HG03442 (cell line): Measurements from ENCODE around the gene GLOD5.

Source experiments
- ATAC-seq: cut with Tn5 transposase; IDR thresholded peaks from one replicate; pipeline ENCODE4 v1.9.1; 2021; ENCODE audit warnings: mild to moderate bottlenecking, moderate library complexity; ENCODE audit not compliant: unreplicated experiment

GLOD5 gene

GRCh38 chrX:48761674-48762471, at the start of gene GLOD5:
Gene GLOD5 (plus strand): TSS chrX:48761747. CDS start chrX:48761791, 44 bp downstream.
- no peak for ATAC-seq

DNA sequence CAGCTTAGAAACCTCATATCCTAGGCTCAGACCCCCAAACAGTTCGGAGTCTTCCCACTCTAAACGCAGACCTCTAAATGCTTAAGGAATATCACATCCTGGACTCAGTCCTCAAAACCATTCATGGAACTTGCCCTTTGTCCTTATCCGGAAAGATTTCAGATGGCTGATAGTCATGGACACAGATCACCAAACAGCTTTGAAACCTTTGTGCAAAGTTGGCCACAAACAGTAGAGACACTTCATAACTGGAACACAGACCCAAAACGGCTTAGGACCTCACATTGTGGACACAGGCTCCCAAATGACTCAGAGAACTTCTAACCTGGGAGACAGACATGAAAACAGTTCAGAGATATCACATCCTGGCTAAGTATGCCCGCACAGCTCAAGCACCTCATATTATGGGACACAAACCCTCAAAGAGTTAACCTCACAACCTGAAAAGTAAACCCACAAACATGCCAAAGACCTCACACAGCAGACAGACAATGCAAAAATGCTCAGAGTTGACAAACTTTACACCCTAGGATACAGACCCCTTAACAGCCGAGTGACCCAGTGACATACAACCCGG, 49.5 kb upstream of the GLOD5 start:
- no peak for ATAC-seq

DNA sequence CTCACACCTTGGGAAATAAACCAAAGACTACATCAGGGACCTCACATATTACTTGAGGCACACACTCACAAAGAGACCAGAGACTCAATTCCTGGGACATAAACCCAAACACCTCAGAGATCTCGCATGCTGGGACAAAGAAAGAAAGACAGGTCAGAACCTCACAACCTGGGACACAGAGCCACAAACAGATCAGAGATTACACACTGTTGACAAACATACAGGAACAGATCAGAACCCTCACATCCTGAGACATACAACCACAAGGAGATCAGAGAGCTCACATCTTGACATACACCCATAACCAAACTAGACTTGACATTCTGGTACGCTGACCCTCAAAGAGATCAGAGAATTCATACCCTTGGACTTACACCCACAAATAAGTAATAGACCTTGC, 47.7 kb upstream of the GLOD5 start:
- no peak for ATAC-seq

- no peak for ATAC-seq
These were observed 47.0 kb upstream of the GLOD5 start for GRCh38 chrX:48714573-48714972.

DNA sequence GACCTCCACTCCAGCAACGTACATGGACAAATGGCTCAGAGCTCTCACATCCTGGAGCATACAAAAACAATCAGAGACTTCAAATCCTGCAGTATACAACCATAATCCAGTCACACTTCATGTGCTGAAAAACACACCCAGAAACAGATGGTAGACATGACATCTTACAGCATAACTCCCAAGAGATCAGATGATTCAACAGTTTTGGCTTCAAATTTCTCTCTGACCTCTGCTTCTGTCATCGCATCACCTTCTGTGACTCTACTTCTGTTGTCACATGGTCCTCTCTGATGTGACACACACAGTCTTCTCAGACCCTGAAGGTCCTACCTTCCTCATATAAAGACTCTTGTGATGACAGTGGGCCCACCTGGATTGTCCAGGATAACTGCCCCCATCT, 46.5 kb upstream of the GLOD5 start:
- no peak for ATAC-seq

DNA sequence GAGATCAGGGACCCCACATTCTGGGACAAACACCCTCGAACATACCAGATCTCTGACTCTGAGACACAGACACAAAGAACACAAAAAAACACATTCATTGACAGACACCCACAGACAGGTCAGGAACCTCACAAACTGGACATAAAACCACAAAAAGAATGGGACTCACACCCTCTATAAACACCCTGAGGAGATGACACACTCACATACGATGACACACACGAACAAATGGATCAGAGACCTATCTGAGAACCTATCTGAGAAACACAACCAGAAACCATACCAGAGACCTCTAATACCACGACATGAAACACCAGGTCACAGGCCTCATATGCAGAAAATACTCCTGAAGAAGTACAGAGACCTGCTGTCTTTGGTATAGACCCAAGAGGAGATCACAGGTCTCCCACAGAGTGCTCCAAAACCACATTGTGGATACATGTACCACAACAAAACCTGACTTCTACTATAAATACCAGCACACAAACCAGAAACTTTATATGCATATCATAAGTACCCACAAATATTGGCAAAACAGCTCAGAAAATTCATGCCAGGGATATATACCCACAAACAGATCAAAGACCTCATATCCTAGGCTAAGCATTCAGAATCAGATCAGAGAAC, 45.6 kb upstream of the GLOD5 start:
- ATAC-seq, result no peak

- ATAC-seq, result no peak
These were observed 41.6 kb upstream of the GLOD5 start for GRCh38 chrX:48719958-48720357.

DNA sequence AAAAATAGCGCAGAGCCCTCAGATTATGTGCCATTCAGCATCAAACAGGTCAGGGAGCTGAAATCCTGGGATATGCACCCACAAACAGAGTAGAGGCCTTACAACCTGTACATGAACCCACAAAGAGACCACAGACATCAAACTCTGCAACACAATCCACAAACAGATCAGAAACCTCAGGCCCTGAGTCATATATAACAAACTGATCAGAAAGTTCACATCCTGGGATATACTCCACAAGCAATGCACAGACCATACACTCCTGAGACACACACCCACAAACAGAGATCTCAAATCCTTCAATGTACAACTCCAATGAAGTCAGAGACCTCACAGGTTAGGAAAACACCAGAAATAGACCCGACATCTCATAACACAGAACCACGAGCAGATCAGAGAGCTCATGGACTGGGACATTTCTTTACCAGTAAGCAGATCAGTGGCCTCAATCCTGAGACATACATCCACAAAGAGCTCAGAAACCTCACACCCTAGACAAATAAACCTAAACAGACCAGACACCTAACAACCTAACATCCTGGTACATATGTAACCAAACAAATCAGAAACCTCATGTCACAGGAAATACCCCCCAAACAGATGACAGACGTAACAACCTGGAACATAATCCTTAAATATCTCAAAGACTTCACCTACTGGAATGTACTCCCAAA, 40.8 kb upstream of the GLOD5 start:
- ATAC-seq, result no peak

- ATAC-seq, result no peak
These were observed 39.6 kb upstream of the GLOD5 start for GRCh38 chrX:48721916-48722315.

- no peak for ATAC-seq
These were observed 35.0 kb upstream of the GLOD5 start for GRCh38 chrX:48726596-48726995.

DNA sequence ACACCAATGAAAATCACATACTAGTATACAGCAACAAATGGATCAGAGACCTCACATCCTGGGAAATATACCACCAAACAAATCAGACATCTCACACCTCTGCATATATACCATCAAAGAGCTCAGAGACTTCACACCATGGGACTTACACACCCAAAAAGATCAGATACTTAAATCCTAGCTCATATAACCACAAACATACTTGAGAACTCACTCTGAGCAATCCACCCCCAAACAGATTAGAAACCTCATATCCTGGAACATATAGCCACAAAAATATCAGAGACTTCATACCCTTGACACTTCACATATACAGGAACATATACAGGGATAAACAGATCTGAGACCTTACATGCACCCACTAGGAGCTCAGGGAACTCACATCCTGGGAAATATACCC, 32.9 kb upstream of the GLOD5 start:
- ATAC-seq, result no peak

- no peak for ATAC-seq
These were observed 25.2 kb upstream of the GLOD5 start for GRCh38 chrX:48736303-48736702.

DNA sequence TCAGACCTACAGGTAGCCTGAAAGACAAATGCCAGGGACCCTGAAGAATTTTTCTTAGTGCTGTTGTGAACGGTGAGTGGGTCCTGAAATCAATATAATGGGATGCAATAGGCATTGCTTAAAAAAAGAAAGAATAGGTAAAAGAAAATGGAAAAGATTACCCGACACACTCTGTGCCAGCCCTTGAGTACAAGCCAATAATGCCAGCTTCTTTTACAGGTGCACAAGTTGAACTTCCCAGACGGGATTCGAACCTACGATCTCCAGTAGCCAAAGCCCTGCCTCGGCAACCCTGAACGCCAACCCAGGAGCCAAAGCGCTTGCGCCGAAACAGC, 24.7 kb upstream of the GLOD5 start:
- no peak for ATAC-seq

GRCh38 chrX:48737213-48737938, 24.2 kb upstream of the GLOD5 start:
- ATAC-seq, result peak; percentile 97

DNA sequence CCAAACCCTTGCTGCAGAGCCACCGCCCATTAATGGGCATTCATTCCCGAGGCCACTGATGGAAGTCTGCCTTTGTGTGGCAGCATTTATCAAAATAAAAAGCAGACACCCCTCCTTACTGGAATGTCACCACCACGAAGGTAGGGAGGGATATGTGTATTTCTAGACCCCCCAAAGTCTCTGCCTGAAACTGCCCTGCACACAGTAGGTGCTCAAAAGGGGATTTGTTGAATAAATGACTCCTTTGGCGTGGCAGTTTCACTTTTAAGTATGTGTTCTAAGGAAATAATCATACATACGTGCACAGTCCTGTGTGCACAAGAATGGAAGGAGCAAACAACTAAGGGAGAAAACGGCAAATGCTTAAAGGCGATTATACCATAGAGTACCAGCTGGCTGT, 23.6 kb upstream of the GLOD5 start:
- no peak for ATAC-seq

DNA sequence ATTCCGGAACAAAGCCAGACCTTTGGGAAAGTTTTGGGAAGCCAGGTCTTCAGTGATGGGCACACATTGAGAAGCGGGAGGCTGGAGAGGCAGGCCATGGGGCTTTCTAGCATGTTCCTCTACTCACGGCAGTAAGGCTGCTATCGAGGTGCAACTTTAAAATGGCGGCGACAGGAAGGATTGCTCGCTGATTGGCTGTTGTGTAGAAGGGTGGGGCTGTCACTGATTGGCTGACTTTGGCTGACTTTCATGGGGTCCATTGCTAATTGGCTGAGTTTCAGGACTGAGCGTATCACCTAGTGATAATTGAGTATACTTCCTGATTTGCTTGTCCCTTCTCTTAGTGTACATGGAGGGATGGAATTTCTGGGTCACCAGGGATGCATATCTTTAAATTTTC, 19.7 kb upstream of the GLOD5 start:
- no peak for ATAC-seq

DNA sequence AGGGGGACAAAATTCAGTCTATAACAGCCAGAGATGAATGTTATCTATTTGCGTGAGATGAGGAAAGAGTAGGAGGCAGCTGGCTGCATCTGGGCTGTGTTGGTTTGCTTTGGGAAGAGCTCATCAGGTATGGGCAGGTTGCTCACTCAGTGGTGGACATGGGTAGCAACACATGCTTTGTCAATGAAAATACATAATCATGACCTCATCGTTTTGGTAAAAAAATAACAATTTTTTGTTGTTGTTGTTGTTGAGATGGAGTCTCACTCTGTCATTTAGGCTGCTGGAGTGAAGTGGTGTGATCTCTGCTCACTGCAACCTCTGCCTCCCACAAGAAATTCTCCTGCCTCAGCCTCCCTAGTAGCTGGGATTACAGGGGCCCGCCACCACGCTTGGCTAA, 16.3 kb upstream of the GLOD5 start:
- ATAC-seq, result no peak

DNA sequence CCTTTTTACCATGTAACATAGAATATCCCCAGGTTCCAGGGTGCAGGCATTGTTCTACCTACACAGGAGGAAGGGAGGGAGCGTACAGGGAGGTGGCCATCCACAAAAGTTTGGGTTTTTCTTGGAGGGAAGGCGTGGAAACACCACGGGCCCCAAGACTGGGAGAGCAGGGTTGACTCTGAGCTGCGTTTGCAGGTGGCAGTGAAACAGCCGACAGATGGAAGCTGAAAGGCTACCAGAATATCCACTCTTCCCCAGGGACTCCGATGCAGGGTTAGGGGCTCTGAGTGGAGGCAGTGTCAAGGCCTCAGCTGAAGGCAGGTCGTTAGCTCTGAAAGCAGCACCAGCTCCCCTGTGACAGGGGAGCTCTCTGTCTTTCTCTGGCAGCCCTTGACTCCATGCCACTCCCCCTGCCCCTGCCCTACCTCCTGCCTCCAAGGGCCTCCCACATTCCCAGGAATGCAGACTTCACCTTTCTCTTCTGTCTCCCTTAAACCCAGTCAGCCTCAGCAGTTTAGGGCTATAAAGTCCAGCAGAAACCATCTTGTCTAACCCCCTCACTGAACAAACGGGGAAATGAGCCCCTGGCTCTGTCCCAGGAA, 14.0 kb upstream of the GLOD5 start:
- ATAC-seq, result no peak

DNA sequence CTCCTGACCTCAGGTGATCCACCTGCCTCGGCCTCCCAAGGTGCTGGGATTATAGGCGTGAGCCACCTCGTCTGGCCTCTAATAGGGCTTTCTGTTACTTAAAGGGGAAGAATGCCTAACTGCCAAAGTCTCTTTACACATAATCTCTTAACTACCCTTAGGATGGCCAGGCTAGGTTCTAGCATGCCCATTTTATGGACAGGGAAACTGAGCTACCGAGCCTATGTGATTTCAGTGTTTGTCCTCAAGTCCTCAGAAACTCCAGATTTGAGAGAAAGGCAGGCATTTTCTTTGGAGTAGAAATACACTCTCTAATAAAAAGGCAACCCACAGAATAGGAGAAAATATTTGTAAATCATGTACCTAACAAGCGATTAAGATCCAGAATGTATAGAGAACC, 12.4 kb upstream of the GLOD5 start:
- ATAC-seq, result no peak

- no peak for ATAC-seq
These were observed 10.2 kb upstream of the GLOD5 start for GRCh38 chrX:48751343-48751742.

GRCh38 chrX:48752498-48752897, 9.0 kb upstream of the GLOD5 start:
- ATAC-seq, result no peak
